ENCODE results near the gene LFNG. TPM values are rescaled to one million over a fixed set of nuclear protein-coding genes. Genes with fewer than 3 reads are reported as not detected.
"Not testable (repeated sequence)": the region's sequence is repeated elsewhere in the genome, so short reads cannot be mapped to it uniquely, and the experiment has no call there.

LFNG gene
- total and polyA plus RNA-seq, 8 donors = 5.2 to 59.2 (median 11.0) TPM

GRCh38 chr7:2559283-2559950 is 39.8 kb downstream of the LFNG start:
- Histone ChIP-seq H3K36me3 (no peaks in the 10 kb centered on the region), H3K27me3 (no peaks in the 10 kb centered on the region), H3K4me3 (peak overlapping the region; percentile 87 to 91), H3K27ac (peak overlapping the region in 1 of 2 donors; percentile 75), H3K9me3 (no peaks in the 10 kb centered on the region), H3K4me1 (peaks cover 4 to 54% of the 10 kb centered on the region in 2 donors)
- TF ChIP-seq, protein P1, sequence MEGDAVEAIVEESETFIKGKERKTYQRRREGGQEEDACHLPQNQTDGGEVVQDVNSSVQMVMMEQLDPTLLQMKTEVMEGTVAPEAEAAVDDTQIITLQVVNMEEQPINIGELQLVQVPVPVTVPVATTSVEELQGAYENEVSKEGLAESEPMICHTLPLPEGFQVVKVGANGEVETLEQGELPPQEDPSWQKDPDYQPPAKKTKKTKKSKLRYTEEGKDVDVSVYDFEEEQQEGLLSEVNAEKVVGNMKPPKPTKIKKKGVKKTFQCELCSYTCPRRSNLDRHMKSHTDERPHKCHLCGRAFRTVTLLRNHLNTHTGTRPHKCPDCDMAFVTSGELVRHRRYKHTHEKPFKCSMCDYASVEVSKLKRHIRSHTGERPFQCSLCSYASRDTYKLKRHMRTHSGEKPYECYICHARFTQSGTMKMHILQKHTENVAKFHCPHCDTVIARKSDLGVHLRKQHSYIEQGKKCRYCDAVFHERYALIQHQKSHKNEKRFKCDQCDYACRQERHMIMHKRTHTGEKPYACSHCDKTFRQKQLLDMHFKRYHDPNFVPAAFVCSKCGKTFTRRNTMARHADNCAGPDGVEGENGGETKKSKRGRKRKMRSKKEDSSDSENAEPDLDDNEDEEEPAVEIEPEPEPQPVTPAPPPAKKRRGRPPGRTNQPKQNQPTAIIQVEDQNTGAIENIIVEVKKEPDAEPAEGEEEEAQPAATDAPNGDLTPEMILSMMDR (IDR thresholded peaks at IDR 0.05) = no peak
- ATAC-seq = no peak
- peak in 1 of 4 donors; percentile 90 for DNase-seq
- intact Hi-C loops (cut with DNase I) = no loop called here

- peaks cover 5 to 34% of the 10 kb centered on the region in 2 donors for H3K4me1 ChIP-seq
- DNase-seq = peak in 1 of 4 donors; percentile 6
- H3K4me3 ChIP-seq, ATAC-seq, H3K9me3 ChIP-seq, H3K36me3 ChIP-seq, H3K27me3 ChIP-seq, H3K27ac ChIP-seq: not testable (repeated sequence)
- intact Hi-C loops (cut with DNase I) = loop anchor here in 1 of 2 donors (10.0 kb wide), 2 partner anchors 89 to 121 kb away; partner anchors contain the start of genes AMZ1 and GRIFIN
Observed at GRCh38 chr7:2563955-2564354, 44.4 kb downstream of the LFNG start.

DNA sequence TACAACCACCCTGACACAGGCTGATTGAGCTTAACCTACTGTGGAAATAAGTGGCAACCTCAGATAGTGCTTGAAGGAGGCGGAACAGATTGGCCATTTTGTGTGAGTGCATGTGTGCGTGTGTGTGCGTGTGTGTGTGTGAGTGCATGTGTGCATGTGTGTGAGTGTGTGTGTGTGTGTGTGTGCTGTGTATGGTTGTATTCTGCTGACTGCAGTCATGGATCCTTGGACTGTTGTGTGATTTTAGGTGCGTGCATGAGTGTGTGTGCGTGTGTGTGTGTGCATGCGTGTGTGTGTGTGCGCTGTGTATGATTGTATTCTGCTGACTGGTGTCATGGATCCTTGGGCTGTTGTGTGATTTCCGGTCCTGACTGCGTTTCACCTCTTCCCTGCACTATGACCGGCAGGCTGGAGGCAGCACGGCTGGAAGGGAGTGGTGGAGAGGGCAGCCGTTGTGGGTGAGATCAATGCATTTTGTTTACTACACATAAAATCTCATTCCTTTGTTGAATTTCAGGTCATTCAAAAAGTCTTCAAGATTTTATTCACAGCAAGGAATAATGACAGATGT is 45.5 kb downstream of the LFNG start:
- Histone ChIP-seq H3K4me1 (peaks cover 5 to 30% of the 10 kb centered on the region in 2 donors), H3K27me3 (no peaks in the 10 kb centered on the region), H3K36me3 (peaks cover 0 to 7% of the 10 kb centered on the region in 2 donors), H3K4me3 (no peak overlapping the region), H3K27ac (no peak overlapping the region), H3K9me3 (no peaks in the 10 kb centered on the region)
- intact Hi-C loops (cut with DNase I) = loop anchor here in 1 of 2 donors (10.0 kb wide), 2 partner anchors 90 to 120 kb away; partner anchors contain the start of genes AMZ1 and GRIFIN
- ATAC-seq (no peak), DNase-seq (peak in 1 of 4 donors; percentile 25)
- TF ChIP-seq, protein P1 (IDR thresholded peaks at IDR 0.05) = no peak

GRCh38 chr7:2566348-2566889 is 46.8 kb downstream of the LFNG start:
- TF ChIP-seq, protein P1 (IDR thresholded peaks at IDR 0.05) = no peak
- H3K4me3 ChIP-seq = no peak overlapping the region
- ATAC-seq = no peak
- H3K27ac ChIP-seq = no peak overlapping the region
- H3K36me3 ChIP-seq = peaks cover 0 to 9% of the 10 kb centered on the region in 2 donors
- DNase-seq = no peak
- intact Hi-C loops (cut with DNase I) = loop anchor here in 1 of 2 donors (10.0 kb wide), 2 partner anchors 92 to 118 kb away; partner anchors contain the start of genes AMZ1 and GRIFIN
- no peaks in the 10 kb centered on the region for H3K9me3 ChIP-seq
- peaks cover 5 to 18% of the 10 kb centered on the region in 2 donors for H3K4me1 ChIP-seq
- H3K27me3 ChIP-seq = no peaks in the 10 kb centered on the region

- TF ChIP-seq, protein P1 (IDR thresholded peaks at IDR 0.05) = no peak
- ATAC-seq = peak; percentile 71
- no peaks in the 10 kb centered on the region for H3K9me3 ChIP-seq
- intact Hi-C loops (cut with DNase I) = loop anchor here in 1 of 2 donors (10.0 kb wide), 2 partner anchors 92 to 118 kb away; partner anchors contain the start of genes AMZ1 and GRIFIN
- peaks cover 5 to 15% of the 10 kb centered on the region in 2 donors for H3K4me1 ChIP-seq
- H3K27me3 ChIP-seq = no peaks in the 10 kb centered on the region
- no peak overlapping the region for H3K27ac ChIP-seq
- no peak overlapping the region for H3K4me3 ChIP-seq
- H3K36me3 ChIP-seq = peaks cover 0 to 15% of the 10 kb centered on the region in 2 donors
- peak in 1 of 4 donors; percentile 50 for DNase-seq
Observed at GRCh38 chr7:2566890-2567678, 47.5 kb downstream of the LFNG start.

Data from left lung (tissue), 10 donors.